NCI-H1417 treated with DMSO at 0.1 percent for 48 hours (cell line): ENCODE results near the gene ZNF687.

ENCODE experiments used
- DNase-seq: peaks from one replicate; lab custom pipeline; 2025; lab: John Stamatoyannopoulos, UW

ZNF687 gene

GRCh38 chr1:151282883-151283725 lies 1.0 kb downstream of the ZNF687 start:
- no peak for DNase-seq

- no peak for DNase-seq
Observed at GRCh38 chr1:151284013-151284577, 2.0 kb downstream of the ZNF687 start.

GRCh38 chr1:151286619-151287340 lies 4.7 kb downstream of the ZNF687 start:
- DNase-seq, result no peak

GRCh38 chr1:151287341-151287699 lies 5.2 kb downstream of the ZNF687 start:
- no peak for DNase-seq

GRCh38 chr1:151287767-151288500 lies 5.8 kb downstream of the ZNF687 start:
- DNase-seq, result no peak

GRCh38 chr1:151288502-151288901 lies 6.4 kb downstream of the ZNF687 start:
- DNase-seq, result no peak

- DNase-seq, result no peak
Observed at GRCh38 chr1:151289080-151289935, 7.2 kb downstream of the ZNF687 start.

GRCh38 chr1:151289991-151290708 lies 8.1 kb downstream of the ZNF687 start:
- DNase-seq, result no peak

- DNase-seq, result no peak
Observed at GRCh38 chr1:151290709-151291303, 8.7 kb downstream of the ZNF687 start.

GRCh38 chr1:151292207-151293030 lies 10.3 kb downstream of the ZNF687 start:
- DNase-seq, result no peak

- DNase-seq, result no peak
Observed at GRCh38 chr1:151293093-151293492, 11.0 kb downstream of the ZNF687 start.

- no peak for DNase-seq
Observed at GRCh38 chr1:151294742-151295462, 12.8 kb downstream of the ZNF687 start.

GRCh38 chr1:151309811-151310323 lies 27.8 kb downstream of the ZNF687 start:
- no peak for DNase-seq

- DNase-seq, result no peak
Observed at GRCh38 chr1:151311011-151311410, 28.9 kb downstream of the ZNF687 start.

- DNase-seq, result no peak
Observed at GRCh38 chr1:151311589-151312331, 29.7 kb downstream of the ZNF687 start.

- DNase-seq, result no peak
Observed at GRCh38 chr1:151312411-151312810, 30.3 kb downstream of the ZNF687 start.

- DNase-seq, result no peak
Observed at GRCh38 chr1:151312826-151313225, 30.7 kb downstream of the ZNF687 start.

- no peak for DNase-seq
Observed at GRCh38 chr1:151313501-151313900, 31.4 kb downstream of the ZNF687 start.
